GM12875 (cell line): ENCODE results near the gene TEAD4.
A peak's percentile ranks its signal among the peaks of the same experiment; 100 is the strongest.

Source experiments
- H3K4me3 ChIP-seq: one replicate; pipeline ENCODE4 v1.5.1; 2011; ENCODE audit warnings: low read depth, low read length, control low read depth
- TF ChIP-seq, protein P1 (sequence below): IDR thresholded peaks from 2 replicates; pipeline ENCODE4 v1.5.1; 2011; ENCODE audit warnings: low read depth, mild to moderate bottlenecking, control low read depth, inconsistent platforms, low read length, moderate library complexity, borderline replicate concordance; ENCODE audit not compliant: insufficient read depth

TEAD4 gene

GRCh38 chr12:3032770-3033538, 73.8 kb downstream of the TEAD4 start:
- H3K4me3 ChIP-seq: no peak overlapping the region
- TF ChIP-seq, protein P1, sequence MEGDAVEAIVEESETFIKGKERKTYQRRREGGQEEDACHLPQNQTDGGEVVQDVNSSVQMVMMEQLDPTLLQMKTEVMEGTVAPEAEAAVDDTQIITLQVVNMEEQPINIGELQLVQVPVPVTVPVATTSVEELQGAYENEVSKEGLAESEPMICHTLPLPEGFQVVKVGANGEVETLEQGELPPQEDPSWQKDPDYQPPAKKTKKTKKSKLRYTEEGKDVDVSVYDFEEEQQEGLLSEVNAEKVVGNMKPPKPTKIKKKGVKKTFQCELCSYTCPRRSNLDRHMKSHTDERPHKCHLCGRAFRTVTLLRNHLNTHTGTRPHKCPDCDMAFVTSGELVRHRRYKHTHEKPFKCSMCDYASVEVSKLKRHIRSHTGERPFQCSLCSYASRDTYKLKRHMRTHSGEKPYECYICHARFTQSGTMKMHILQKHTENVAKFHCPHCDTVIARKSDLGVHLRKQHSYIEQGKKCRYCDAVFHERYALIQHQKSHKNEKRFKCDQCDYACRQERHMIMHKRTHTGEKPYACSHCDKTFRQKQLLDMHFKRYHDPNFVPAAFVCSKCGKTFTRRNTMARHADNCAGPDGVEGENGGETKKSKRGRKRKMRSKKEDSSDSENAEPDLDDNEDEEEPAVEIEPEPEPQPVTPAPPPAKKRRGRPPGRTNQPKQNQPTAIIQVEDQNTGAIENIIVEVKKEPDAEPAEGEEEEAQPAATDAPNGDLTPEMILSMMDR: no peak

GRCh38 chr12:3033539-3033867, 74.3 kb downstream of the TEAD4 start:
- TF ChIP-seq, protein P1: no peak

GRCh38 chr12:3034067-3034750, 75.0 kb downstream of the TEAD4 start:
- no peak overlapping the region for H3K4me3 ChIP-seq
- TF ChIP-seq, protein P1: peak; percentile 89

More at GRCh38 chr12:3033539-3033867, 74.3 kb downstream of the TEAD4 start:
- H3K4me3 ChIP-seq: no peak overlapping the region

DNA sequence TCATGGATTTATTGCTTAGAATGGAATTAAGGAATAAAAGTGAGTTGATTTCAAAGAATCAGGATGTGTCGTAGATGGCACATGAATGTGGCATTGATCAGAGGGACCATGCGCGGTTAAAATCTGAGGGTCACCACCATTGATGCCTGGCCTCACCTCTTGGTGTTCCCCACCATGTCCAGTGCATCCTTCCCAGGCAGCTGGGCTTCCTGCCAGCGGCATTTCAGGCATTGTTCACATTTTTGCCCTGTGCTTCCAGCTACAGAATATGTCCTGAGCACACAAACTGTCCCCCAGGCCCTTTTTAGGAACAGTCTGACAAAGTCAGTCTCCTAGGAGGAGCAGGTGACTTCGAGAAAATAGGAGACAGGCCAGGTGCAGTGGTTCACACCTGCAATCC, 76.0 kb downstream of the TEAD4 start:
- TF ChIP-seq, protein P1: no peak
- no peak overlapping the region for H3K4me3 ChIP-seq

- TF ChIP-seq, protein P1: 0 out of 2 replicates have a peak, but pooled peaks have one; percentile 11
- H3K4me3 ChIP-seq: no peak overlapping the region
Observed at GRCh38 chr12:3035815-3036702, 76.9 kb downstream of the TEAD4 start.

GRCh38 chr12:3036901-3037600, 77.9 kb downstream of the TEAD4 start:
- TF ChIP-seq, protein P1: no peak
- no peak overlapping the region for H3K4me3 ChIP-seq
